RWPE1 (cell line): ENCODE data around the gene TRMT61A.

ENCODE experiments used
- CTCF ChIA-PET: fragments of 350-600 bp; sonication (Branson Sonifier 250); formaldehyde crosslinking; extraction: SDS; loops from one replicate; lab custom pipeline; 2021; lab: Yijun Ruan, JAX
- POLR2A ChIA-PET: fragments of 400-600 bp; formaldehyde crosslinking; extraction: SDS; loops from one replicate; lab custom pipeline; 2020; ENCODE audit warnings: antibody characterized with exemption; ENCODE audit not compliant: low non-redundant PET; lab: Yijun Ruan, JAX
- DNase-seq: peaks from one replicate; pipeline ENCODE4 v3.0.0; 2012; ENCODE audit warnings: low spot score
- H3K27ac ChIP-seq: fragments of 450-650 bp; 2 replicates; pipeline ENCODE4 v1.5.1; 2017
- CTCF ChIP-seq: fragments of 450-650 bp; conservative IDR thresholded peaks from 2 replicates; pipeline ENCODE4 v1.5.1; 2017; ENCODE audit warnings: low read depth, mild to moderate bottlenecking

The TRMT61A gene

GRCh38 chr14:103533999-103534575, 5.1 kb downstream of the TRMT61A start:
- no peak for TF ChIP-seq CTCF
- POLR2A ChIA-PET: no interaction called here
- CTCF ChIA-PET: interaction anchor here (0.6 to 0.9 kb wide), 2 partner anchors 14 to 267 kb away, joined by 3 read pairs; no protein-coding TSS in a partner anchor
- no peak for DNase-seq
- H3K27ac ChIP-seq: peak overlapping the region; percentile 100

DNA sequence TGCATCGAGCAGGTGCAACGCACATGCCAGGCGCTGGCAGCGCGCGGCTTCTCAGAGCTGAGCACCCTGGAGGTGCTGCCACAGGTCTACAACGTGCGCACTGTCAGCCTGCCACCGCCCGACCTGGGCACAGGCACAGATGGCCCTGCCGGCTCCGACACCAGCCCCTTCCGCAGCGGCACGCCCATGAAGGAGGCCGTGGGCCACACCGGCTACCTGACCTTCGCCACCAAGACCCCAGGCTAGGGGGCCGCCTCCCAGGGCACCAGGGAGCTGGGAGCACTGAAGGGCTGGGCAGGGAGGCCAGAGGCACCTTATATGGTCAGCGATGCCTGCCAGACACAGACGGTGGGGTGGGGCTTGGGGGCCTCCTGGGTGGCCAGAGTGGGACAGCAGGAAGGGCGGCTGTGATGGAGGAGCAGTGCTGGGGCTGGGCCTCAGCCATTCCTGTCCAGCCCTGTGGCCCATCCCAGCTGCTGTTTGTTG, 5.6 kb downstream of the TRMT61A start:
- POLR2A ChIA-PET: no interaction called here
- TF ChIP-seq CTCF: no peak
- no peak for DNase-seq
- H3K27ac ChIP-seq: peak overlapping the region; percentile 100
- CTCF ChIA-PET: interaction anchor here (0.9 kb wide), 1 partner anchor 14 kb away, joined by 3 read pairs; no protein-coding TSS in a partner anchor

GRCh38 chr14:103535081-103535890, 6.3 kb downstream of the TRMT61A start:
- no peak for DNase-seq
- TF ChIP-seq CTCF: no peak
- CTCF ChIA-PET: interaction anchor here (0.9 kb wide), 1 partner anchor 15 kb away, joined by 3 read pairs; no protein-coding TSS in a partner anchor
- peak overlapping the region; percentile 100 for H3K27ac ChIP-seq
- POLR2A ChIA-PET: no interaction called here

- CTCF ChIA-PET: interaction anchor here (0.6 to 1.2 kb wide), 2 partner anchors 18 to 37 kb away, joined by 5 read pairs; no protein-coding TSS in a partner anchor
- no peak for DNase-seq
- POLR2A ChIA-PET: no interaction called here
- TF ChIP-seq CTCF: no peak
- peak overlapping the region; percentile 100 for H3K27ac ChIP-seq
These were observed 7.0 kb downstream of the TRMT61A start for GRCh38 chr14:103535891-103536565.

DNA sequence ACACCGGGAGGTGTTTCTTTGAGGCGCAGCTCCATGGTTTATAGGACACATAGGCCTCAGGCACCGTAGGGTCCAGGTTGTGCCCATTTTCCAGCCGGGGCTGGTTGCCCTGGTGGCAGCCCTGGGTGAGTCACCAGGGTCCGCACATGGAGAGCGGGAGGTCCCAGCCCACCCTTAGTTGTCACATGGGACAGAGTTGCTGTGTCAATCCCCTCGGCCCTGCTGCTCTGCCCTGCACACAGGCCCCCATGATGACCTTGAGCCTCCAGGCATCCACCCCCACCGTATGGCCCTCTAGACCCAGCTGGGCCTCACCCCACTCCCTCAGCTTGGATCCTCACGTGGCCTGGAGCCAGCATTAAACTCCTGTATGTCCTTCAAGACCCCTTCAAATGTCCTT, 7.7 kb downstream of the TRMT61A start:
- TF ChIP-seq CTCF: no peak
- ChIA-PET POLR2A (no interaction called here), CTCF (interaction anchor here (0.6 to 1.2 kb wide), 2 partner anchors 19 to 36 kb away, joined by 5 read pairs; no protein-coding TSS in a partner anchor)
- no peak for DNase-seq
- peak overlapping the region; percentile 100 for H3K27ac ChIP-seq
